ENCODE results near the gene CWC15. TPM values are rescaled to one million over a fixed set of nuclear protein-coding genes. Genes with fewer than 3 reads are reported as not detected.

The CWC15 gene
- total and polyA plus RNA-seq, 2 of the 13 experiments (the other 11 are each of a cell fraction or from before 2014, with no cell fraction given): 27.6 to 61.2 TPM

DNA sequence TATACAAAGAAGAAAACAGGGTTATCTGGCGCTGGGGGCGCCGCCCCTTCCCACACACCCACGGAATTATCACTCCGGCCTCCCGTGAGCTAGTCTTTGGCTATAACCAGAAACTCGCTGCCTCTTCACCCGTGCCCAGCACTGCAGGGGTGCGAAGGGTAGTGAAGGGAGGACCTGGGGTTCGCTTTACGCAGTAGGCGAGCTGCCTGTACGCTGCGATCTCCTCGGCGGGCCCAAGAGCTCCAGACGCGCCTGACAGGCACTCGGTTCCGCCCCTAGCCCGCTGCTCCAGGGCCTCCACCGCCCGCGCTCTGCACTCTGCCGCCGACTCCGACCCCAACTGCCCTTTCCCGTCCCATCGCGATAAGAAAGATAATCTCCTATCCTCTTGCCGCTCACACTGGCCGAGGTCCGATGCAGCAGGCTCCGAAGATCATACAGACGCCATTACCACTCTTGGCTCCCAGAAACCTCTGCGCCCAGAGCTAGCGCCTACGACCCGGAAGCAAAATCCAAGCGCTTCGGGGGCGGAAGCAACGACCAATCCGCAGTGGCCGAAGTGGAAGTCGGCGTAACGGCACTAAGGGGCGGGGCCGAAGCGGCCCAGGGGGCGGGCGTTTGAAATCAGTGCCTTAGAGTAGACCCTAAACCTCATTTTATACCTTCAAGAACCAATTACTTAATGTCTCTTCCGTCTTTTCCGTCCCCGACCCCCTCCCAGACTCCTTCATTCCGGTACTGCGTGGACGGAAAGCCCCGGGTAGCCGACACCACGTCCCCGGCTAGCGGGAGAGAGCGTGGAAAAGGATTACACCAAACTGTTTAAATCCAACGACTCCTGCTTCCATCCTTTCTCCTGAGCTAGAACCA is at the start of gene CWC15, which contains the start of gene KDM4D (continued):
- TF ChIP-seq PHF21A (CRISPR knock-in tag; IDR thresholded peaks at IDR 0.05) (peak; percentile 38; the same call in 1 of the 2 replicates), MIXL1 (CRISPR knock-in tag; IDR thresholded peaks at IDR 0.05) (no peak; the same call in 1 of the 2 replicates), AHR (CRISPR knock-in tag; IDR thresholded peaks at IDR 0.05) (no peak), ZNF547 (CRISPR knock-in tag; IDR thresholded peaks at IDR 0.05) (0 out of 2 replicates have a peak, but pooled peaks have one; percentile 47), PHF8 (CRISPR knock-in tag; IDR thresholded peaks at IDR 0.05) (peak; percentile 98), SRY (CRISPR knock-in tag; IDR thresholded peaks at IDR 0.05) (no peak), ZNF143 (CRISPR knock-in tag; IDR thresholded peaks at IDR 0.05) (peak; percentile 94), TP53 (CRISPR knock-in tag; conservative IDR thresholded peaks at IDR 0.05) (no peak), ZSCAN12 (CRISPR knock-in tag; IDR thresholded peaks at IDR 0.05) (no peak), EED (CRISPR knock-in tag; IDR thresholded peaks at IDR 0.05) (peak; percentile 70; the same call in 1 of the 2 replicates), ZKSCAN5 (CRISPR knock-in tag; IDR thresholded peaks at IDR 0.05) (no peak), ZNF615 (CRISPR knock-in tag; IDR thresholded peaks at IDR 0.05; ENCODE audit: borderline replicate concordance) (no peak), LCORL (IDR thresholded peaks at IDR 0.05) (no peak), LCORL (CRISPR knock-in tag; IDR thresholded peaks at IDR 0.05) (no peak; the same call in 1 of the 2 replicates), IRX3 (CRISPR knock-in tag; IDR thresholded peaks at IDR 0.05; ENCODE audit: borderline replicate concordance, low read depth) (no peak), HIVEP1 (CRISPR knock-in tag; IDR thresholded peaks at IDR 0.05) (no peak), ATF1 (CRISPR knock-in tag; IDR thresholded peaks at IDR 0.05) (peak; percentile 73), FOXC1 (CRISPR knock-in tag; IDR thresholded peaks at IDR 0.05; ENCODE audit: borderline replicate concordance) (peak; percentile 26; the same call in 1 of the 2 replicates), NFIB (CRISPR knock-in tag; IDR thresholded peaks at IDR 0.05; ENCODE audit: borderline replicate concordance) (no peak), HNRNPUL1 (IDR thresholded peaks at IDR 0.05; ENCODE audit: low read depth, low read length) (no peak), ZNF264 (CRISPR knock-in tag; IDR thresholded peaks at IDR 0.05) (peak; percentile 17; the same call in 1 of the 2 replicates), TCF12 (IDR thresholded peaks at IDR 0.05) (no peak), TCF12 (CRISPR knock-in tag; IDR thresholded peaks at IDR 0.05) (0 out of 2 replicates have a peak, but pooled peaks have one; percentile 38), ZNF883 (CRISPR knock-in tag; IDR thresholded peaks at IDR 0.05; ENCODE audit: not compliant biosample characterization) (no peak), ZMAT3 (CRISPR knock-in tag; conservative IDR thresholded peaks at IDR 0.05) (0 out of 2 replicates have a peak, but pooled peaks have one; percentile 64), CEBPG (CRISPR knock-in tag; IDR thresholded peaks at IDR 0.05) (no peak), ZNF816 (CRISPR knock-in tag; IDR thresholded peaks at IDR 0.05; ENCODE audit: borderline replicate concordance) (no peak), JUN (CRISPR knock-in tag; IDR thresholded peaks at IDR 0.05) (no peak), GTF2F1 (IDR thresholded peaks at IDR 0.05; ENCODE audit: low read length) (no peak), TSC22D2 (CRISPR knock-in tag; IDR thresholded peaks at IDR 0.05; ENCODE audit: borderline replicate concordance) (0 out of 2 replicates have a peak, but pooled peaks have one; percentile 76)
- TF ChIP-seq, protein P1, sequence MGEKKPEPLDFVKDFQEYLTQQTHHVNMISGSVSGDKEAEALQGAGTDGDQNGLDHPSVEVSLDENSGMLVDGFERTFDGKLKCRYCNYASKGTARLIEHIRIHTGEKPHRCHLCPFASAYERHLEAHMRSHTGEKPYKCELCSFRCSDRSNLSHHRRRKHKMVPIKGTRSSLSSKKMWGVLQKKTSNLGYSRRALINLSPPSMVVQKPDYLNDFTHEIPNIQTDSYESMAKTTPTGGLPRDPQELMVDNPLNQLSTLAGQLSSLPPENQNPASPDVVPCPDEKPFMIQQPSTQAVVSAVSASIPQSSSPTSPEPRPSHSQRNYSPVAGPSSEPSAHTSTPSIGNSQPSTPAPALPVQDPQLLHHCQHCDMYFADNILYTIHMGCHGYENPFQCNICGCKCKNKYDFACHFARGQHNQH (CRISPR knock-in tag; IDR thresholded peaks at IDR 0.05): peak; percentile 83; the same call in 1 of the 2 replicates
- TF ChIP-seq, protein P2, sequence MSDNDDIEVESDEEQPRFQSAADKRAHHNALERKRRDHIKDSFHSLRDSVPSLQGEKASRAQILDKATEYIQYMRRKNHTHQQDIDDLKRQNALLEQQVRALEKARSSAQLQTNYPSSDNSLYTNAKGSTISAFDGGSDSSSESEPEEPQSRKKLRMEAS (IDR thresholded peaks at IDR 0.05): peak; percentile 69
